HCT116 (cell line): ENCODE measurements around the gene MADD. TPM values are rescaled to one million over a fixed set of nuclear protein-coding genes. Genes with fewer than 3 reads are reported as not detected.

Source experiments
- ATAC-seq: fragments of 200-7000 bp; cut with Tn5 transposase; 2 replicates; pipeline ENCODE4 v1.9.1; 2020; ENCODE audit warnings: mild to moderate bottlenecking, moderate library complexity
- BruUV-seq: library from RNA; stranded (reverse); fragments of 400-500 nt; replicated peaks from 2 replicates; lab custom pipeline; 2021; lab: Mats Ljungman, UMichigan
- CTCF ChIA-PET: fragments of 300-600 bp; sonication (Branson Sonifier 250); formaldehyde crosslinking; loops from one replicate; lab custom pipeline; 2021; ENCODE audit warnings: antibody characterized with exemption; lab: Charles Lee
- POLR2A ChIA-PET: fragments of 300-600, 350-600 bp; sonication (Branson Sonifier 250); formaldehyde crosslinking; loops from one replicate; lab custom pipeline; 2021; ENCODE audit warnings: antibody characterized with exemption; lab: Charles Lee
- RAD21 ChIA-PET, 2 experiments: fragments of 300-600 bp; sonication (Branson Sonifier 250); formaldehyde crosslinking; loops; one replicate each; lab custom pipeline; 2023; ENCODE audit warnings: low total read pairs in 2 of 2; ENCODE audit not compliant: uncharacterized antibody in 2 of 2, unreplicated experiment in 2 of 2, low non-redundant PET in 1 of 2; lab: Charles Lee
- DNase-seq: peaks from one replicate; pipeline ENCODE4 v3.0.0-alpha.2; 2010; ENCODE audit warnings: low read depth, low spot score
- H2AFZ ChIP-seq: fragments of 200-600 bp; shearing (Covaris generic), sonication (generic); 2 replicates; pipeline ENCODE4 v1.6.1; 2017; ENCODE audit warnings: low read depth, mixed run types, mixed read lengths, antibody characterized with exemption, low read length; ENCODE audit not compliant: poor library complexity, severe bottlenecking
- H3K27ac ChIP-seq: 2 replicates; pipeline ENCODE4 v1.5.1; 2012; ENCODE audit warnings: low read depth, low read length
- H3K27me3 ChIP-seq: fragments of 200-600 bp; sonication (generic); 2 replicates; pipeline ENCODE4 v1.6.1; 2016; ENCODE audit warnings: mixed run types, low read length, mixed read lengths; ENCODE audit not compliant: insufficient read depth
- H3K36me3 ChIP-seq, 2 experiments: fragments of 200-500 bp in 1 of 2; fragments of 200-600 bp in 1 of 2; sonication (Bioruptor generic) in 1 of 2; sonication (generic) in 1 of 2; 2 replicates each; pipeline versions ENCODE4 v1.5.1 to v1.6.1; 2014 to 2016; ENCODE audit warnings: low read length in 2 of 2, inconsistent platforms in 1 of 2, mixed read lengths in 1 of 2, mixed run types in 1 of 2; ENCODE audit not compliant: insufficient read depth in 2 of 2, control insufficient read depth in 1 of 2
- H3K4me1 ChIP-seq, 2 experiments: fragments of 200-600 bp in 1 of 2; sonication (generic) in 1 of 2; 2 replicates each; pipeline versions ENCODE4 v1.5.1 to v1.6.1; 2012 to 2017; ENCODE audit warnings: low read length in 2 of 2, inconsistent platforms in 1 of 2, mild to moderate bottlenecking in 1 of 2, mixed read lengths in 1 of 2, mixed run types in 1 of 2, moderate library complexity in 1 of 2; ENCODE audit not compliant: insufficient read depth in 2 of 2, control insufficient read depth in 1 of 2
- H3K4me2 ChIP-seq: fragments of 200-600 bp; sonication (generic); 2 replicates; pipeline ENCODE4 v1.6.1; 2017; ENCODE audit warnings: mixed run types, low read length, mixed read lengths
- H3K4me3 ChIP-seq, 2 experiments: fragments of 200-600 bp in 1 of 2; sonication (generic) in 1 of 2; replicated peaks in 1 of 2; 2 replicates each; pipeline ENCODE4 v1.5.1; 2011 to 2016; ENCODE audit warnings: low read length in 2 of 2, control low read depth in 1 of 2, low read depth in 1 of 2, mild to moderate bottlenecking in 1 of 2, mixed read lengths in 1 of 2, mixed run types in 1 of 2
- H3K79me2 ChIP-seq: fragments of 200-600 bp; sonication (generic); 2 replicates; pipeline ENCODE4 v1.6.1; 2017; ENCODE audit warnings: mild to moderate bottlenecking, mixed run types, low read length, moderate library complexity, mixed read lengths; ENCODE audit not compliant: insufficient read depth
- H3K9ac ChIP-seq: fragments of 200-600 bp; sonication (generic); 2 replicates; pipeline ENCODE4 v1.6.1; 2016; ENCODE audit warnings: low read length, mixed read lengths
- H3K9me2 ChIP-seq: fragments of 200-600 bp; sonication (generic), shearing (Covaris generic); 2 replicates; pipeline ENCODE4 v1.6.1; 2017; ENCODE audit warnings: mixed run types, mild to moderate bottlenecking, moderate library complexity; ENCODE audit not compliant: insufficient read depth
- H3K9me3 ChIP-seq, 2 experiments: fragments of 200-500 bp in 1 of 2; fragments of 200-600 bp in 1 of 2; sonication (Bioruptor generic) in 1 of 2; sonication (generic) in 1 of 2; 2 replicates each; pipeline ENCODE4 v1.6.1; 2014 to 2017; ENCODE audit warnings: low read length in 2 of 2, mixed read lengths in 2 of 2, inconsistent platforms in 1 of 2, low read depth in 1 of 2, mild to moderate bottlenecking in 1 of 2, mixed run types in 1 of 2, moderate library complexity in 1 of 2; ENCODE audit not compliant: control insufficient read depth in 1 of 2, insufficient read depth in 1 of 2
- H4K20me1 ChIP-seq: fragments of 200-600 bp; sonication (generic), shearing (Covaris generic); 2 replicates; pipeline ENCODE4 v1.6.1; 2017; ENCODE audit warnings: mixed run types, mild to moderate bottlenecking, moderate library complexity; ENCODE audit not compliant: insufficient read depth
- CBX3 ChIP-seq: IDR thresholded peaks from 2 replicates; pipeline ENCODE4 v1.6.1; 2012; ENCODE audit warnings: low read depth
- CEBPB ChIP-seq: IDR thresholded peaks from 2 replicates; pipeline ENCODE4 v1.6.1; 2012; ENCODE audit warnings: low read depth
- EGR1 ChIP-seq: IDR thresholded peaks from 2 replicates; pipeline ENCODE4 v1.6.1; 2012; ENCODE audit warnings: low read depth
- EZH2 ChIP-seq: fragments of 200-600 bp; sonication (generic); IDR thresholded peaks from 2 replicates; pipeline ENCODE4 v1.6.1; 2017; ENCODE audit warnings: antibody characterized with exemption, mixed run types
- EZH2phosphoT487 ChIP-seq: fragments of 200-600 bp; IDR thresholded peaks from 2 replicates; pipeline ENCODE4 v1.6.1; 2018; ENCODE audit warnings: antibody characterized with exemption, borderline replicate concordance
- JUND ChIP-seq: IDR thresholded peaks from 2 replicates; pipeline ENCODE4 v1.6.1; 2012
- POLR2A ChIP-seq: IDR thresholded peaks from 2 replicates; pipeline ENCODE4 v1.7.0; 2011; ENCODE audit warnings: borderline replicate concordance; ENCODE audit not compliant: insufficient read depth, insufficient read length; ENCODE audit errors: extremely low read depth
- POLR2AphosphoS5 ChIP-seq: IDR thresholded peaks from 2 replicates; pipeline ENCODE4 v1.6.1; 2011; ENCODE audit warnings: mild to moderate bottlenecking, low read depth, low read length, moderate library complexity
- SIN3A ChIP-seq: IDR thresholded peaks from 2 replicates; pipeline ENCODE4 v1.6.1; 2012; ENCODE audit warnings: low read depth
- TCF7L2 ChIP-seq: IDR thresholded peaks from 2 replicates; pipeline ENCODE4 v1.7.0; 2011; ENCODE audit warnings: borderline replicate concordance, inconsistent platforms; ENCODE audit not compliant: insufficient read depth, insufficient read length; ENCODE audit errors: extremely low read depth
- ZFX ChIP-seq: fragments of 450-650 bp; IDR thresholded peaks from 2 replicates; pipeline ENCODE4 v1.6.1; 2017
- ZNF274 ChIP-seq: fragments of 200-500 bp; sonication (Bioruptor generic); IDR thresholded peaks from 2 replicates; pipeline ENCODE4 v1.6.1; 2014; ENCODE audit warnings: mild to moderate bottlenecking, low read depth, low read length, inconsistent platforms
- intact Hi-C: fragments of 100-400 bp; cut with micrococcal nuclease; formaldehyde crosslinking; loops from 2 replicates; pipeline ENCODE4 v1.10.0; 2022
- total RNA-seq: library from RNA; stranded (reverse); gene quantifications from one replicate; pipeline ENCODE4 v1.2.1, GENCODE V29; 2021; ENCODE audit not compliant: unreplicated experiment
- TF ChIP-seq, protein P1 (sequence below), 3 experiments: fragments of 200-600 bp in 1 of 3; sonication (generic) in 1 of 3; IDR thresholded peaks in 2 of 3; conservative IDR thresholded peaks in 1 of 3; 2 replicates each; pipeline ENCODE4 v1.5.1; 2012 to 2017; ENCODE audit warnings: low read depth in 2 of 3, low read length in 2 of 3, antibody characterized with exemption in 1 of 3, borderline replicate concordance in 1 of 3, control low read depth in 1 of 3, mild to moderate bottlenecking in 1 of 3, mixed read lengths in 1 of 3, mixed run types in 1 of 3, moderate library complexity in 1 of 3; ENCODE audit not compliant: insufficient read depth in 1 of 3

The MADD gene
- total RNA-seq, 1 experiment from 2014 or later: 37.1 TPM

DNA sequence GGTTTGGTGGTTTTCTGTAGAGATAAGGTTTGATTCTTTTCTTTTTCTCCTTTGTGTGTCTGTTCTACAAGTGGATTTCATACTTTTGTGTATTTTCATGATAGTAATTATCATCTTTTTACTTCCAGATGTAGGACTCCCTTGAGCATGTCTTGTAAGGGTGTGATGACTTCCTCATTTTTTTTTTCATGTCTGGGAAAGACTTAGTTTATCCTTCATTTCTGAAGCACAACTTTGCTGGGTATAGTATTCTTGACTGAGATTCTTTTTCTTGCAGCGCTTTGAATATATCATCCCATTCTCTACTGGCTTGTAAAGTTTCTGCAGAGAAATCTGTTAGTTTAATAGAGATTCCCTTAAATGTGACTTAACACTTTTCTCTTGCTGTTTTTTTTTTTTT lies 32.9 kb downstream of the MADD start:
- BruUV-seq: no TSS peak

DNA sequence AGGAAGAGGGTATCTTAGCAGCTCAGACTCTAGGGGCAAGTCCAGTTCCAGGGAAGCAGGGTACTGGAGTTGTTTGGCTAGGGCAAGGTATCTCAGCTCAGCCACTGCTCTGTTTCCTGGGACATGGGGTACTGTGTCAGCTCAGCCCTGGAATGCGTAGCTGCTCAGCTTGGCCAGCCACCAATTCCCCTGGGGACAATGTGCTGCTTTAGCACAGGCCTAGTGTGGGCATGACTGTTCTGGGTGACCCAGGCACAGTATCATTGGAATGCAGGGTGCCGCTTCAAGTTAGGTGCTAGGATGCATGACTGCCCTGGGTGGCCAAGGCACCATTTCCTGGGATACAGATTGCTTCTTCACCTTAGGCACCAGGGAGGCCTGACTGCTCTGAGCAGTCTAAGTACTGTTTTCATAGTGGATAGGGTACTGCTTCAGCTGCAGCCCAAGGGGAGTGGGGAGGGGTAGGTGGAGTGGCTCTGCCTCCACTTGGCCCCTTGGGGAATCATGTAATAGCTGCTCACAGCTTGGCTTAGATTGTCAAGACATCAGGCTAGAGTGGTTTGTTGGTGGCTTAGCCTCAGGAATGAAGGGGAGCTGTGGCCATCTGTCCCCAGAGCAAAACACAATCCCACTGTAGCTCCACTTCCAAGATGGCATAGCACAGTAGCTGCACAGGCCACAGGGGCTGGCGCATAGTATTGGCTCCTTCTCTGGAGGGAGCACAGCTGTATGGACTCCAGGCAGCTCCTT lies 36.0 kb downstream of the MADD start:
- H3K9me3 ChIP-seq: no peaks in the 10 kb centered on the region
- TF ChIP-seq TCF7L2 (no peak), EGR1 (no peak), CBX3 (no peak), JUND (no peak), ZNF274 (no peak), SIN3A (no peak), CEBPB (no peak), POLR2A (no peak), ZFX (no peak), EZH2 (no peak), EZH2phosphoT487 (no peak), POLR2AphosphoS5 (no peak)
- TF ChIP-seq, protein P1, sequence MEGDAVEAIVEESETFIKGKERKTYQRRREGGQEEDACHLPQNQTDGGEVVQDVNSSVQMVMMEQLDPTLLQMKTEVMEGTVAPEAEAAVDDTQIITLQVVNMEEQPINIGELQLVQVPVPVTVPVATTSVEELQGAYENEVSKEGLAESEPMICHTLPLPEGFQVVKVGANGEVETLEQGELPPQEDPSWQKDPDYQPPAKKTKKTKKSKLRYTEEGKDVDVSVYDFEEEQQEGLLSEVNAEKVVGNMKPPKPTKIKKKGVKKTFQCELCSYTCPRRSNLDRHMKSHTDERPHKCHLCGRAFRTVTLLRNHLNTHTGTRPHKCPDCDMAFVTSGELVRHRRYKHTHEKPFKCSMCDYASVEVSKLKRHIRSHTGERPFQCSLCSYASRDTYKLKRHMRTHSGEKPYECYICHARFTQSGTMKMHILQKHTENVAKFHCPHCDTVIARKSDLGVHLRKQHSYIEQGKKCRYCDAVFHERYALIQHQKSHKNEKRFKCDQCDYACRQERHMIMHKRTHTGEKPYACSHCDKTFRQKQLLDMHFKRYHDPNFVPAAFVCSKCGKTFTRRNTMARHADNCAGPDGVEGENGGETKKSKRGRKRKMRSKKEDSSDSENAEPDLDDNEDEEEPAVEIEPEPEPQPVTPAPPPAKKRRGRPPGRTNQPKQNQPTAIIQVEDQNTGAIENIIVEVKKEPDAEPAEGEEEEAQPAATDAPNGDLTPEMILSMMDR (IDR thresholded peaks at IDR 0.05 in 2 of 3, conservative IDR thresholded peaks at IDR 0.05 in 1 of 3; ENCODE audit: borderline replicate concordance in 1 of 3, insufficient read depth in 1 of 3, low read depth in 2 of 3, low read length in 2 of 3): no peak
- TF ChIP-seq, all 23 proteins: peak for 0
- H4K20me1 ChIP-seq: no peaks in the 10 kb centered on the region
- intact Hi-C loops: no loop called here
- no peak for ATAC-seq
- CTCF ChIA-PET: no interaction called here
- H3K27me3 ChIP-seq: no peaks in the 10 kb centered on the region
- H3K9ac ChIP-seq: no peak overlapping the region
- RAD21 ChIA-PET: interaction anchor here in 1 of 2 experiments (0.5 kb wide), 1 partner anchor 13 kb away, joined by 8 read pairs; no protein-coding TSS in a partner anchor
- POLR2A ChIA-PET: no interaction called here
- H3K9me2 ChIP-seq: no peaks in the 10 kb centered on the region
- no peaks in the 10 kb centered on the region for H3K4me1 ChIP-seq
- H3K36me3 ChIP-seq: peaks cover 22 to 23% of the 10 kb centered on the region in 2 experiments
- no TSS peak for BruUV-seq
- no peak overlapping the region for H2AFZ ChIP-seq
- DNase-seq: no peak
- H3K4me2 ChIP-seq: no peak overlapping the region
- H3K4me3 ChIP-seq: no peak overlapping the region
- H3K79me2 ChIP-seq: no peaks in the 10 kb centered on the region
- H3K27ac ChIP-seq: no peak overlapping the region

More for the DNA sequence above, 32.9 kb downstream of the MADD start:
- CTCF ChIA-PET: no interaction called here
- Histone ChIP-seq H3K36me3 (peaks cover 21 to 27% of the 10 kb centered on the region in 2 experiments), H3K27me3 (no peaks in the 10 kb centered on the region), H3K4me2 (no peak overlapping the region), H3K79me2 (no peaks in the 10 kb centered on the region), H3K9me2 (no peaks in the 10 kb centered on the region), H4K20me1 (no peaks in the 10 kb centered on the region), H3K4me1 (no peaks in the 10 kb centered on the region), H3K4me3 (no peak overlapping the region), H3K27ac (no peak overlapping the region), H2AFZ (no peak overlapping the region), H3K9ac (no peak overlapping the region), H3K9me3 (peaks cover 3% of the 10 kb centered on the region in 2 experiments; a peak in 1 of 4 replicates)
- ATAC-seq (no peak), DNase-seq (no peak)
- intact Hi-C loops: no loop called here
- RAD21 ChIA-PET: no interaction called here
- no peak for TF ChIP-seq JUND
- POLR2A ChIA-PET: no interaction called here
